Measurements from ENCODE around the gene ATP5F1D.

The ATP5F1D gene

DNA sequence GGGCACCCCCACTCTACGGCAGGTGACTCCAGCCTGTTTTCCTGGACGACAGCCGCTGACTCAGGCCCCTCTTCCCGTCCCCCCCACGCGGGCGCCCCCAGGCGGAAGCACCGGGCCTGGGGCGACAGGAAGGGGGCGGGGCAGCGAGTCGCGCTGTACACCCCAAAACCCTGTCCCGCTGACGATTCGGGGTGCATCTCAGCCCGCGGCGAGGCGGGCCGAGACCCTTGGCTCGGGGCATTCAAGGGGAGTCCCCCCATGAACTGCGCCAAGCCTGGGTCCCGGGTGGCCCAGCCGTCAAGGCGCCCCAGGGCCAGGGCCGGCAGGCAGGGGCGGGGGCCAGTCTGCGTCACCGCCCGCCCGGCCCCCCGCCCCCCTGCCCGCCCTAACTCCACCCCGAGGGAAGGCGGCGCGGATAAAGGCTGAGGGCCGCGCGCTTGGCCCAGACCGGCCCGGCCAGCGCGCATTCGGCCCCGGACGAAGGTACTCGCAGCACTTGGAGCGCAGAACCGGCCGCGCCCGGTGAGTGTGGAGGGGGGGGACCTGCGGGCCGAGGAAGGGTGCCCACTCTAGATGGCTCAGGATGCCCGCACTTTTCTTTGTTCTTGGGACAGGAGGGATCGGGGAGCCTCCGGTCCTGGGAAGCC, 6.7 kb downstream of the ATP5F1D start, which contains the start of gene MIDN:
Gene MIDN, plus strand, starts transcription at position 445 of the 647 bp plus-strand sequence. CDS start 1,714 bp downstream, outside the sequence.
- DNase-seq (ENCODE audit: low read depth), result peak; percentile 64

DNA sequence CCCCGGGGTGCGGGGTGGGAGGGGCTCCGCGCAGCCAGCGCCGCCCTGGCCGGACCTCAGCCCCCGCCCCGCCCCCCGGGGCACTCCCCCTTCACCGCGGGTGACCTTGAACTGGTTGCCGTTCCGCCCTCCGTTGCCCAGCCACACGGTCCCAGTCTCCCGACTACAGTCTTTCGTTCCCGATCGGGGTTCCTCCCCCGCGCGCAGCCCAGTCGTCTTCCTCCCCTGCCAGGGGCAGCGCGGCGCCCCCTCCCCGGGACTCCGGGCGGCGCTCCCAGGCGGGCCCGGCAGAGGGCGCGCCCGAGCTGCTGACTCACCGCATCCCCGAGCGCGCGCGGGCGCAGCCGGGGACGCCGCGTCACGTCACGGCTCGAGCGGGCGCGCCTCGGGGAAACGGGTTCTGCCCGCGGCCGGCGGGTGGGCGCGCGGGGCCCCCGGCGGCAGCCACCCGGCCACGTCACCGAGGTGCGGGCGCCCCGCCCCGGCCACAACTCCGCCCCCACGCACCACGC, 7.3 kb downstream of the ATP5F1D start:
- DNase-seq (ENCODE audit: low read depth), result peak; percentile 83

DNA sequence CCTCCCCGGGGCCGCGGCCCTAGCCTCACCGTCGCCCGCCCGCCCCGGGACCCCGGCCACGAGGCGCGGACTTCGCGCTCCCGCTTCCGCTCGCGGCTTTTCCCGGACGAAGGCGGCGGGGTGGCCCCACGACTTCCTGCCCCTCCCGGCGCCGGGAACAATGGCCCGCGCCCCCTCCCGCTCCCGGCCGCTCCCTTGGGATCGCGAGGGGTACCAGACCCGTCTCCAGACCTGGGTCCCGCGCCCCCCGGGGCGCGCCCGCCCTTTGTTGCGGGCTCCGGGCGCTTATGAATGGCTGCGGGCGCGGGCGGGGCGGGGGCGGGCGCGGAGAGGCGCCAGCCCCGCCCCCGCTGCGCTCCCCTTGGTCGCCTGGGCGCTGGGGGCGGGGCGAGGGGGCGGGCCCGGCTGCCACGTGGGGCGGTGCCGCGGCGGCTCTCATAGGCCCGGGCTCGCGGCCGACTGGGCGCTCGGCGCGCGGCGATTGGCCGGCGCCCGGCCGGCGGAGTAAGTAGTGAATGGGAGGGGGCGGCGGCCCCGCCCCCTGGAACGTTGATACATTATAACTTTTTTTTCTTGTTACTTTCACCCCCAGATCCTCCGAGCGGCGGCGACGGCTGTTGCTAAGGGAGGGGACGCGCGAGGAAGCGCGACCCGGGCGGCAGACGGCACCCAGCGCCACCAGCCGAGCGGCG, 7.9 kb downstream of the ATP5F1D start:
- peak; percentile 96 for DNase-seq (ENCODE audit: low read depth)

DNA sequence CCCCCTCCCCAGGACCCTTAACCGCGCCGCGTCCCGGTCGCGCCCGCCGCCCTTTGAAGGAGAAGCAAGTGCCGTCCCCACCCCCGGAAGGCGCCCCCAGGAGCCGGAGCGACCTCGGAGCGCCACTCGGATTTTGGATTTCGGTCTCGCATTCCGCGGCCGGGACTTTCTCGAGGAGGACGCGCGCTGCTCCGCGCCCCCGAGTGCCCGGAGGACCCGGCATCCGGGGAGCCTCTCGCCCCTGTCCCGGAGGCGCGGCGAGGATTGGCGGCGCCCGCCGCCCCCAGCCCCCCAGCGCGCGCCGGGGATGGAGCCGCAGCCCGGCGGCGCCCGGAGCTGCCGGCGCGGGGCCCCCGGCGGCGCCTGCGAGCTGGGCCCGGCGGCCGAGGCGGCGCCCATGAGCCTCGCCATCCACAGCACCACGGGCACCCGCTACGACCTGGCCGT, 8.5 kb downstream of the ATP5F1D start:
- no peak for DNase-seq (ENCODE audit: low read depth)

DNA sequence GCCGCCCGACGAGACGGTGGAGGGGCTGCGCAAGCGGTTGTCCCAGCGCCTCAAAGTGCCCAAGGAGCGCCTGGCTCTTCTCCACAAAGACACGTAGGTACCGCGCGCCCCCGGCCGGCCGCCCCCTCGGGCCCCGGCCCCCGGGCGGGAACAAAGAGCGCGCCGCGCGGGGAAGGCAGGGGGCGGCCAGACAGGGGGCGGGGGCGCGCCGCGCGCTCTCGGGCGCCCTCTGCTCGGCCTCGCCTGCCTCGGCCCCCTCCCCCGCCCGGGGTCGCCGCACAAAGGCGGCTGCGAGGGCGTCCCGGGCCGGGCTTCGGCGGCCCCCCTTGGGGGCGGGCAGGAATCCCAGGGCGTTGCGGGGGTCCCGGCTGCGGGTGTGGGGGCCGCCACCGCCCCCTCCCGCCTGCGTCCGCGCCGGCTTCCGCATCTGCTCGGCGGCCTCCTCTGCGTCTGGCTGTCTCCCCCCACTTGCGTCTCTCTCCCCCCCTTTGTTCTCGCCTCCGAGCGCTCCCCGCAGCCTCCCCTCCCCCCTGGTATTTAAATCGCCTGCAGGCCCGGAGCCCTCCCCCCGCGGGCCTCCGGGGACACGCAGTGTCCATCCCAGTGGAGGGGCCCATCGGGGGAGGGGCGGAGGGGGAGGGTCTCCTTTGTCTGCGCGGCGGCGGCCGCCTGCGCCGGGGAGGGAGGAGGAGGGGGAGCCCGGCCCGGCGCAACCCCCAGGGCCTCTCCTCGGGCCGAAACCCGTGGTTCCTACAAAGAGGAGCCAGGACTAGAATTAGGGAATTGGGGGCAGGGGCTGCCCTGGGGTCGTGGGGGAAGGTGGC, 9.1 kb downstream of the ATP5F1D start:
- DNase-seq (ENCODE audit: low read depth), result peak; percentile 54

DNA sequence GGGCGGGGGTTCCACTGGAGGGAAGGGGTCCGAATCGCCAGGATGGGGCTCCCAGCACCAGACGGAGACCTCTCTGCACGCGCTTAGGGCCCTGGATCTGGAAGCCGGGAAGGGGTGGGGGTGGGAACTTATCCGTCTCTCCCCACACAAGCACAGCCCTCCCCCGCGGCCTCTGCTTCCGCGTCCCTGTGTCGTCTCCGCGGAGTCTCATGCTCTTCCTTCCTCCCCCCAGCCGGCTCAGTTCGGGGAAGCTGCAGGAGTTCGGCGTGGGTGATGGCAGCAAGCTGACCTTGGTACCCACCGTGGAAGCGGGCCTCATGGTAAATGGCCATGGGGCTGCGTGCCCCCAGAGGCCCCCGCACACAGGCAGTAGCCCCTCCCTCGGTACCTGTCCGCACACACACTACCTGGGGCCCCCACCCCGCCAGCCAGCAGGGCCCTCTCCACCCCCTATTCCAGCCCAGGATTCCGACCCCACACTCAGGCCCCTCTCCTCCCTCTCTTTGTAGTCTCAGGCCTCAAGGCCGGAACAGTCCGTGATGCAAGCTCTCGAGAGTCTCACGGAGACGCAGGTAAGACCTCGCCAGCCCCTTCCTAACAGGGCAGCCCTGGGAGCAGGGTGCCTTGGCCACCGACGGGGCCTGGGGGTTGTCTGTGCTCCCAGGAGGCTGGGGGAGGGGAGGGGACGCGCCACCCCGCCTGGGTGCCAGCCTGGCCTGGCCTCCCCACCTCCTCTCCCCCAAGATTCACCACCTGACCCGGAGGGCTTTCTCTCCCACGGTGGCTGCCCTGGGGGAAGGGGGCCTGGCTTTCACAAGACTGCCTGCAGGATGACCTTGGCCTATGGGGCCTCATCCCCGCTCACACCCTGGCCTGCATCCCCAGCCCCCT, 10.0 kb downstream of the ATP5F1D start:
- DNase-seq (ENCODE audit: low read depth), result peak; percentile 51

DNA sequence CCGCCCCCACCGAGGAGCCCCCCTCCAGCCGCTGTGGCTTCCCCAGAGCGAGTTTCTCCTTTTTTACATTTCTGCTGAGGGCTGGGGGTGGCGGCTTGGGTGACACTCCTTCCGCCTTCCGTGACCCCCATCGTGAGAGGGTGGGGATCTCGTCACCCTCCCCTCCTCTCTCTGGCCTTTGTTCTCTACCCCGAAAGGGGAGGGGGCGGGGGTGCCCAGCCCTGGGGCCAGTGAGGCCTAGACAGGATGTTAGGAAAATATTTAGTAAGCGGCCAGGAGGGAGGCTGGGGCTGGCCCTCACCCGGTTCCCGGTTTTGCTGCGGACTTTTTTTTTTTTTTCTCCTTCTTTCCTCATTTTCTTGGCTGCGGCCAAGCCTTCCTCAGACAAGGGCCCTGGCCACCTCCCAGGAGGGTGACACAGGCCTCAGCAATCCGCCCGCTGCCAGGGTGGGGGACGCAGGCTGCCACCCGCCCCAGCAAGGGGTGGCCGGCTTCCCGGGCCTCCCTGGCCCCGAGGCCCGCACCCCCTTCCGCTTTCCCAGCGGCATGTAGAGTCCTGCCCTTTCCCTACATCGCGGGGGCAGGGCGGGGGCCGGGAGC, 10.8 kb downstream of the ATP5F1D start:
- peak; percentile 53 for DNase-seq (ENCODE audit: low read depth)

DNA sequence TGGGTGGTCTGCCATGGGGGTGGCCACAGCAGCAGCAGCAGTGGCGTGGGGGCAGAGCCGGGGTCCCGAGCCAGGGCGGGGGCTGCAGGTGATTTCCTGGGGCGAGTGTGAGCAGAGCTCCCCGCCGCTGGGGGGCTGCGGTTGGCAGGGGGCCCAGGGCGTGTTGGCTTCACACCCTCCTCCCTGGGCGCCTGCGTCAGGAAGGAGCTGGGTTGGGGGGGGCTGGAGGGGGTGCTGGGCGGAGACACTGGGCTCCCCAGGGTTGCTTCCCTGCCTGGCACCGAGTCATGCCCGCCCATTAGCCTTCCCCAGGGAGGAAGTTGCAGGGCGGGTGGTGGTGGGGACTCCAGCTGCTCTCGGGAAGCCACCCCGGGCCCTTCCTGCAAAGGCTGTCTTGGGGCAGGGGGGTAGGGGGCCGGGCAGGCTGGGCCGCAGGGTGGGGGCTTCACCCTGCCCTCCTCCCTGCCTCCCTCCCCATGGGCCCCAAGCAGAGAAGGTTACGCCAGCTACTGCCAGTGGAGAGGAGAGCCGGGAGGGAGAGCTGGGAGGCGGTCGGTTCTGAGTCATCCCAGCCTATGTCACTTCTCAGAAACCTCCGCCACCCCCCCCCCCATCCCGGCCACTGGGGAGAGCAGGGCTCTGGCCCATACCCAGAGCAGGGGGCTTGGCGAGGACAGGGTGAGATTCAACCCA, 11.4 kb downstream of the ATP5F1D start:
- peak; percentile 64 for DNase-seq (ENCODE audit: low read depth)

DNA sequence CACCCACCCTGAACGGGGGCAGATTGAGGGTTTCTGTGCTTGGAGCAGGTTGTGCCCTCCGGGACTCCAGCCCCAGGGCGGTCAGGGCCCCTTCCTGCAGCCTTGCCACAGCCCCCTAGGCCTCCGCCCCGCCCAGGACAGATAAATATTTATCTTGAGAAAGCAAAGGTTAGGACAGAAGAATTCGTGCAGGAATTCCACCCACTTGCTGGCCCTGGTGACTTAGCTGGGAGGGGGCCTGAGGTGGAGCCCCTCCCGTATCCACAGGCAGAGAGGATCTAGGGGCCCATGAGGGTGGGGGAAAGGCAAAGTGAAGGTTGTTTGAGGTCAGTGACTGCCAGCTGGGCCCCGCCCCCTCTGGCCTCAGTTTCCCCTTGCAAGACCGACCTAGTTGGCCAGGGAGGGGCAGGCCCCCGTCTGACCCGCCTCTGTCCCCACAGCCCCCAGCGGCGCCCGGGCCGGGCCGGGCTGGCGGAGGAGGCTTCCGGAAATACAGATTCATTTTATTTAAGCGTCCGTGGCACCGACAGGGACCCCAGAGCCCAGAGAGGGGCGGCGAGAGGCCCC, 12.0 kb downstream of the ATP5F1D start:
- DNase-seq (ENCODE audit: low read depth), result no peak

DNA sequence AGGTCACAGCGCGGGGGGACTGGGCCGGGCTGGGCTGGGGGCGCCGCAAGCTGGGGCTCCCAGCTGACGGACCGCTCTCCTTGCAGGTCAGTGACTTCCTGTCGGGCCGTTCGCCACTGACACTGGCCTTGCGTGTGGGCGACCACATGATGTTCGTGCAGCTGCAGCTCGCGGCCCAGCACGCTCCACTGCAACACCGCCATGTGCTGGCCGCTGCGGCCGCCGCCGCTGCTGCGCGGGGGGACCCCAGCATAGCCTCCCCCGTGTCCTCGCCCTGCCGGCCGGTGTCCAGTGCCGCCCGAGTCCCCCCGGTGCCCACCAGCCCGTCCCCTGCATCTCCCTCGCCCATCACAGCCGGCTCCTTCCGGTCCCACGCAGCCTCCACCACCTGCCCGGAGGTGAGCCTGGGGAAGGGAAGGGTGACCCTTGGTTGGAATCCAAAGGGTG, 12.6 kb downstream of the ATP5F1D start:
- no peak for DNase-seq (ENCODE audit: low read depth)

DNA sequence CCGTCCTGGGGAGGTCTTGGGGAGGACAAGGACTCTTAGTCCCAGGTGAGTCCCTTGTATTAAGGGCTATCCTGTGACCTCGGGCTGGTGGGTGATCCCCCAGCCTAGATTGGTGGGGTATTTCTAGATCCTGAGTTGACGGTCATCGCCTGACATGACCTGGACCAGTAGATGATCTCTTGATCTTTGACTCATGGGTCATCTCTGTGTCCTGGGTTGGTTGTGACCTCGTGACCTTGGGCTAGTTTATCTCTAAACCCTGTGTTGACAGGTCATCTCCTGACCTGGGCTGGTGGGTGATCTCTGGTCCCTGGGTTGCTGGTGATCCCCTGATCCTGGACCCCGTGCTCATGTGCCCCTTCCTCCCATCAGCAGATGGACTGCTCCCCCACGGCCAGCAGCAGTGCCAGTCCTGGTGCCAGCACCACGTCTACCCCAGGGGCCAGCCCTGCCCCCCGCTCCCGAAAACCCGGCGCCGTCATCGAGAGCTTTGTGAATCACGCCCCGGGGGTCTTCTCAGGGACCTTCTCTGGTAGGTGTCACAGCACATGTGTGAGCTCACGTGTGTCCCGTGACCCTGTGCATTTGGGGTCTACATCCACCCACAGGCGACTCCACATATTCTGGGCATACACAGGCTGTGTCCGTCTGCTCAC, 13.1 kb downstream of the ATP5F1D start:
- no peak for DNase-seq (ENCODE audit: low read depth)

DNA sequence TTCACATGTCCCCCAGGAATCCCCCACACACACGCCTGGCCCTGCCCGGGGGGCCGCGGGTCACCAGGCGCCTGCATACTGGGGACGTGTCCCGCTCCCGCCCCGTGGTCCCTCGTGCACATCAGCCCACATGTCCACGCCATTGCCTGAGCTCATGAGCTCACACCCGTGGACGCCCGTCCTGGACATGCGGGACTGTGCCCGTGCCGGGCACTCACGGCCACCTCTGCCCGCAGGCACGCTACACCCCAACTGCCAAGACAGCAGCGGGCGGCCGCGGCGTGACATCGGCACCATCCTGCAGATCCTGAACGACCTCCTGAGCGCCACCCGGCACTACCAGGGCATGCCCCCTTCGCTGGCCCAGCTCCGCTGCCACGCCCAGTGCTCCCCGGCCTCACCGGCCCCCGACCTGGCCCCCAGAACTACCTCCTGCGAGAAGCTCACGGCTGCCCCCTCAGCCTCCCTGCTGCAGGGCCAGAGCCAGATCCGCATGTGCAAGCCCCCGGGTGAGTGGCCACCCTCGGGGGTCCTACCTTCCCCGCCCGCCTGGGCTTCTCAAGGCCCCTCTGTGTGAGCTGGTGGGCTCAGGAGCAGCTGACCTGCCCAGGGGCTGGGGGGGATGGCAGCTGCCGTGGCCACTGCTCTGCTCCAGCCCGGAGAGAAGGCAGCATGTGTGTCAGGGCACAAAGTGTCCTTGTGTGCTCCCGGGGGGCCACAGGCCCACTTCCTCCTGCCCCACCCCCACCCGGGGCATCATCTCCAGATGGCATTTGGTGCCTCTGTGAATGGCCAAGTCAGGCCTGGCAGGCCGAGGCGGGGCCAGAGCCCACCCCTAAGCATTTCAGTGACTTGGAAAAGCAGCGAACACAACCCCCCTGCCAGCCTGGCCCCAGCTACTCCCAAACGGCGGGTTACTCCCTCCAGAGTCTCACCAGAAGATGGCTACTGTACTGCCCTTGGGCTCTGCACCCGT, 13.9 kb downstream of the ATP5F1D start:
- no peak for DNase-seq (ENCODE audit: low read depth)

DNA sequence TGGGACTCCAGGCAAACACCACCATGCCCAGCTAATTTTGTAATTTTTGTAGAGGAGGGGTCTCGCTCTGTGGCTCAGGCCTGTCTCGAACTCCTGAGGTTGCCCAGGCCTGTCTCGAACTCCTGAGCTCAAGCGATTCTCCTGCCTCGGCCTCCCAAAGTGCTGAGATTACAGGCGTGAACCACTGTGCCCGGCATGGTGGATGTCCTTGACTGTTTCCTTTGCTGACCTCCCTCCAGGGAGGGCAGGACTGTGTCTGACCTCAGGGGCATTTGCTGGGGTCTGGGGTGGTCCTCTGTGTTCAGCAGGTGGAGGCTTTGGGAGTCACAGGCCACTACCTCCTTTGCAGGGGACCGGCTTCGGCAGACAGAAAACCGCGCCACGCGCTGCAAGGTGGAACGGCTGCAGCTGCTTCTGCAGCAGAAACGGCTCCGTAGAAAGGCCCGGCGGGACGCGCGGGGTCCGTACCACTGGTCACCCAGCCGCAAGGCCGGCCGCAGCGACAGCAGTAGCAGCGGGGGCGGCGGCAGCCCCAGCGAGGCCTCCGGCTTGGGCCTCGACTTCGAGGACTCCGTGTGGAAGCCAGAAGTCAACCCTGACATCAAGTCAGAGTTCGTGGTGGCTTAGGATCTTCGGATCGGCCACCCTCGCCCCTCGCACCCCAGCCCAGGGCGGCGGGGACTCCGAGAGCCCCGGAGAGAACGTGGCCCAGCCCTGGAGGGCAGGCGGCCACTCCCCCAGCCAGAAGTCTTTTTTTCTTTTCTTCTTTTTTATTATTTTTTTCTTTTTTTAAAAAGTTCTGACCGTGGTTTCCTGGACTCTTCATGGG, 15.3 kb downstream of the ATP5F1D start:
- DNase-seq (ENCODE audit: low read depth), result no peak

DNA sequence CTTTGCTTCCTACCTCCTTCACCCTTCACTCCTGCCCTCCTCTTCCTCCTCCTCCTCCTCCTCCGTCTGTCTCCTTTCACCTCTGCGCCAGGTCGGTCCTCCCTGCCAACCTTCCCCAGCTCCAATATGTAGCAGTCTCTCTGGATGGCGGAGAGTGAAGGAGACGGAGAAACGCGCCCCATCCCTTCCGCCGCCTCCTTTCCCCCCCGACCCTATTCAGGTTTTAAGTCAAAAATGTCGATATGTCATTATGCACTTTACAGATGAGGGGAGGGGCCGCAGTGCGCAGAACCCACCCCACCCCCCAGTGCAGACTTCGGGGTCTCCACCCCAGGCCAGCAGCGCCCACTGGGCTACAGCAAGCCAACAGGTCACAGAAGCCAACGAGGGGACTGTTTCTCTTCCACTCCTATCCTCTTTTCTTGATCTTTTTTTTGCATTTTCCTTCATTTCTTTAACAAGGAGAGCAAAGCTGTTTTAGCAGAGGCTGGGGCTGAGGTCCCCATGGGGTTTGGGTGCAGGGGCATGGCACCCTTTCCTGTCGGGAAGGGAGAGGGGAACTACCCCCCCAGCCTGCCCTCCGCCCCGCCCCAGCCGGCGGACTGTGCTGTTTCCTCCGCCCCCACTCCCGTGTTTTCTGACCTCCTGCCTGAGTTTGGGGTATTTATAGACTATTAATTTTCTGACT, 16.1 kb downstream of the ATP5F1D start:
- no peak for DNase-seq (ENCODE audit: low read depth)

DNA sequence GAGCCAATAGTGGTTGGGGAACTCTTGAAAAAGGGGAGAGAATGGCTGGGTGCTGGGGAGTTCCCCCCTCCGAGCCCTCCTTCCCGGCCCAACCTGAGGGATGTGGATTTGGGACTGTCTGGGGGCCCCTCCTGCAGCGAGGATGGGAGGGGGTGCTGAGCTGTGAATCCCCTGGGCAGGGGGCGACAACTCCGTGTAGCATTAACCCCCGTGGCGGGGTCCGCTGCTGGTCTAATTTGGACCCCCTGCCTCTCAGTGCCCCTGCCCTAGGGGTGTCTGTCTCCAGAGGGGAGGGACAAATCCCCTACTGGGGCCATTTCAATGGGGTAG, 16.6 kb downstream of the ATP5F1D start:
- no peak for DNase-seq (ENCODE audit: low read depth)

DNA sequence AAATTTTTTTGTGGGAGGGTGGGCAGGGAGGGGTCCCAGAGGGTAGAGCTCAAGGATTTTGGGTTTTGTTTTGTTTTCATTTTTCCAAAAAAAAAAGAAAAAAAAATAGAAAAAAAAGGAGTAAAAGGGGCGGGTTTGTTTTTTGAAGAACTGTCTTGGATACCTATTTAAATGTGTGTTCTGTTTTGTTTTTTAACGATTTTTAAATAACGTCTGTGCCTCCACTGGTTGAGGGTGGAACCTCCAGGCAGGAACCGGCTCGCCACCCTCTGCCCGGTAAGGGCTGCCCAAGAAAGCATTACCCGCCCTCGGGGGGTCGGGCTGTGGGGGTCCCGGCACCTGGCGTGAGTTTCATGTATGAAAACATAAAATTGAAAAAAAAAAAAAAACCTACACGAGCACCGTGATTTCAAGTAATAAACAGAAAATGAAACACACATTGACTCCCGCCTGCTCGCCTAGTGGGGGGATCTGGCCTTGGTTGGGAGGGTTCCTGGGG, 17.2 kb downstream of the ATP5F1D start:
- DNase-seq (ENCODE audit: low read depth), result no peak

Measured in stimulated activated CD8-positive, alpha-beta memory T cell treated with anti-CD3 and anti-CD28 coated beads, Interleukin-12 subunit alpha, Interleukin-12 subunit beta, amount 100 ng/mL, for 4 hours (primary cell).